CD1c-positive myeloid dendritic cell (primary cell): ENCODE results near the gene TYW1.
A peak's percentile ranks its signal among the peaks of the same experiment; 100 is the strongest.
"Not testable (repeated sequence)": the region's sequence is repeated elsewhere in the genome, so short reads cannot be mapped to it uniquely, and the experiment has no call there.

Source experiments
- DNase-seq: peaks from one replicate; pipeline ENCODE4 v3.0.0-alpha.2; 2016; ENCODE audit errors: extremely low spot score

TYW1 gene

GRCh38 chr7:67189801-67190465 lies 193.3 kb downstream of the TYW1 start:
- DNase-seq: not testable (repeated sequence)

- not testable (repeated sequence) for DNase-seq
These were observed 194.5 kb downstream of the TYW1 start for GRCh38 chr7:67191002-67191720.

DNA sequence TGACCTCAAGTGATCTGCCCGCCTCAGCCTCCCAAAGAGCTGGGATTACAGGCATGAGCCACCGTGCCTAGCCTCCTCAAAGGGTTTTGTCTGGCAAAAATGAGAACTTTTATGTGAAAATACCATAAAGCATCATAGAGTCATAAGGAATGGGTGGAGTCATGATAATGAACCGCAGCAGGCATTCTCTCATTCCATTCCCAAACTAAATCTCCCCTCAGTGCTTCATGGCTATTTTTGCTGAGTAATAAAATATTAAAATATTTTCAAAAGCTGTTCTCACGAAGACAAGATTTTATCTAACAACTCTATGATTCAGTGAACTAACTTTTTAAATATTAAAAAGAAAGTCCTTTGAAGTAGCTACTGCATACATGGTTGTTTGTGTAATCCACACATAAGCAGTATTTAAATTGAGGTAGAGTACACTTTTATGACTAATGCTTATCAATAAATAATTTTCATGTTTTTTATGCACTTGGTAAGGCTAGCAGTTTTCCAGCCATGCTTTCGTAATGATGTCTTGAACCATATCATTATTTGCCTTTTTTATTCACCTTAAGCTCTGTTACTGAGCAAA lies 195.6 kb downstream of the TYW1 start:
- DNase-seq: not testable (repeated sequence)

DNA sequence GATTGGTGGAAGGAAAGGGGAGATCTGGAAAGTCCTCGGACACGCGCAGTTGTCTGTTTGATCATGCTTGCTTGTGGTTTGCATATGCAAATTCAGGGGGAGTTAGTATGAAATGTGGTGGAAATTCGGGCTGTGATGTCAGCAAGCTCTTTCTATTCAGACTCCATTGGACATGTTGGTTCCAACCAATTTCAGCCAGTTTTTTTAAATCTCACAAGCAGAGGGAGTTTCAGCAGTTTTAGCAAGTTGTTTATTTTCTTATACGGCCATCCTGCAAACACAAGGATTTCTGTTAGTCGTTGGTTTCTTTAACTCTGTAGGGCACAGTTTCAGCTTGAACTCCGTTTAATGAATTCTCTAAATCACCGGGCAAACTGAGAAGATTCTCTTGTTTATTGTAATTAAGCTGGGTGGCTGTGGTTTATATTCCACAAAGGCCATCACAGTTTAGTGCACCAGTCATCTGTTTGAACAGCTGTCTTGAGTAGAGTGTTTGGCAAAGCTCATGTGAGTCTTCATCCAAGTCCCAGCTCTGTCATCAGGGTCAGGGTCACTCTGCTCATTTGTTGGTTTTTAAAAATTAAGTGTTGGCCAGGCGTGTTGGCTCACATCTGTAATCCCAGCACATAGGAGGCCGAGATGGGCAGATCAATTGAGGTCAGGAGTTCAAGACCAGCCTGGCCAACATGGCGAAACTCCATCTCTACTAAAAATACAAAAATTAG lies 196.4 kb downstream of the TYW1 start:
- not testable (repeated sequence) for DNase-seq

- DNase-seq: not testable (repeated sequence)
These were observed 199.5 kb downstream of the TYW1 start for GRCh38 chr7:67196176-67196575.

GRCh38 chr7:67198865-67199526 lies 202.4 kb downstream of the TYW1 start:
- DNase-seq: not testable (repeated sequence)

GRCh38 chr7:67205772-67206171 lies 209.1 kb downstream of the TYW1 start:
- DNase-seq: not testable (repeated sequence)

GRCh38 chr7:67206452-67206851 lies 209.8 kb downstream of the TYW1 start:
- DNase-seq: no peak

GRCh38 chr7:67208656-67209055 lies 212.0 kb downstream of the TYW1 start:
- DNase-seq: not testable (repeated sequence)

DNA sequence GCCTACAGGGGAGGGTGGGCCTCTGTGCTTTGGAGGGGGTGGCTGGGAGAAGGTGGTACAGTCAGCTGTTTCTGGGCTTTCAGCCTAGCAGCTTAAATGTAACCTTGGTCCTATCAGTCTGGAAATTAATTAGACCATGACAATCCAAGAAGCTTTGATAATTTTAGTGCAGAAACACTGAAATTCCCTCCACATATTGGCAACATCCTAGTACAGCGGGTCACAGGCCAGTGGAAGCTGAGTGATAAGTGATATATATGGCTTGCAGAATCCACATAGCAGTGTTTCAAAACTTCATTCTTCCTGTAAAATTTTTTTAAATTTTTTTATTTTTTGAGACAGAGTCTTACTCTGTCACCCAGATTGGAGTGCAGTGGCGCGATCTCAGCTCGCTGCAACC lies 212.6 kb downstream of the TYW1 start:
- no peak for DNase-seq

- DNase-seq: no peak
These were observed 213.9 kb downstream of the TYW1 start for GRCh38 chr7:67210567-67210966.

- DNase-seq: not testable (repeated sequence)
These were observed 215.2 kb downstream of the TYW1 start for GRCh38 chr7:67211650-67212330.

DNA sequence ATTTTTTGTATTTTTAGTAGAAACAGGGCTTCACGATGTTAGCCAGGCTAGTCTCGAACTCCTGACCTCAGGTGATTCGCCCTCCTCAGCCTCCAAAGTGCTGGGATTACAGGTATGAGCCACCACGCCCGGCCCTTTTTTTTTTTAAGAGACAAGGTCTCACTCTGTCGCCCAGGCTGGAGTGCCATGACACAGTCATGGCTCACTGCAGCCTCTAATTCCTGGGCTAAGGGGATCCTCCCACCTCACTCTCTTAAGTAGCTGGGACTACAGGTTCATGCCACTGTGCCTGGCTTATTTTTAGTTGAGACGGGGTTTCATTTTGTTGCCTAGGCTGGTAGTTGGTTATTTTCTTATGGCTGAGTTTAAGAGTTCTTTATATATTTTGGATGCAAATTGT lies 216.4 kb downstream of the TYW1 start:
- DNase-seq: not testable (repeated sequence)

- DNase-seq: not testable (repeated sequence)
These were observed 226.9 kb downstream of the TYW1 start for GRCh38 chr7:67223551-67223950.

DNA sequence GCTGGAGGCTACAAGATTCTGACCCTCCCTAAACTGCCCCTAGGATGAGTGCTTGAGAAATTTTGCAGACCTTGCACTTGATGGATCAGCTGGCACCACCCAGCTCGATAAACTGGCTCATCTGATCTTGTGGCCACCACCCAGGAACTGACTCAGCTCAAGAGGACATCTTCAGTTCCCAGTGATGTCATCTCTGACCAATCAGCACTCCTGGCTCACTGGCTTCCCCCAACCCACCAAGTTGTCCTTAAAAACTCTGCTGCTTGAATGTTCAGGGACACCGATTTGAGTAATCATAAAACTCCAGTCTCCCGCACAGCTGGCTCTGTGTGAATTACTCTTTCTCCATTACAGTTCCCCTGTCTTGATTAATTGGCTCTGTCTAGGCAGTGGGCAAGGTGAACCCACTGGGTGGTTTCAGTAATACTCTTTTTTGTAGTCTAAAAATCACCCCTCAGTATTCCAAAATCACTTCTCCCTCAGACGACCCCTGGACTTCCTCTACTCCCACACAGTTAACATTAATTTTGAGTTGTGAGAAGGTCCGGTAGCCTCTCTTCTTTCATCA lies 229.8 kb downstream of the TYW1 start:
- peak; percentile 21 for DNase-seq

DNA sequence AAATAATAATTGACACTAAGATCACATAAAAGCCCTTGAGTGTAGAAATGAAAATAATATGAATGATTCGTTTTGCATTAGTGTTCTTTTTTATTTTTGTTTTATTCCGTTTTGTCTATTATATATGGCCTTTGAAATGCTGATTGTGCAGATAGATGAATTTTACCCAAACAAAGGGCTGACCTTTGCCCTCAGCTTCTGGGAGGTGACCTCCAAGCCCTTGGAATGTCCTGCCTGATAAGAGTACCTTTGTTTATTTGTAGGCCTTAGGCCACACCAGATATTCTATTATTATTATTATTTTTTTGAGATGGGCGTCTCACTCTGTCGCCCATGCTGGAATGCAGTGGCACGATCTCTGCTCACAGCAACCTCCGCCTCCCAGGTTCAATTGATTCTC lies 230.3 kb downstream of the TYW1 start:
- DNase-seq: not testable (repeated sequence)

DNA sequence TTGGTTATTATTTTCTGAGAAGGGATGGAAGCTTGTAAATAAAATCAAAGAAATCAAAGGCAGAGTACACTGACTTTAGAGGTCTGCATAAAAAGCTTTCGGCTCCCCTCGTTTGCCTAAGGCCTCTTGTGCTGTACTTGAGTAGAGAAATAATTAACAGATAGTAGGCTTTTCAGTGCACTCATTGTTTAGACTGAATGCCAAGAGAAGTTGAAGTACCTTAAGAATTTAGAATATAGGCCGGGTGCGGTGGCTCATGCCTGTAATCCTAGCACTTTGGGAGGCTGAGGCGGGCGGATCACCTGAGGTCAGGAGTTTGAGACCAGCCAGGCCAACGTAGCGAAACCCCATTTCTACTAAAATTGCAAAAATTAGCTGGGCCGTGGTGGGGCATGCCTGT lies 232.4 kb downstream of the TYW1 start:
- not testable (repeated sequence) for DNase-seq

- not testable (repeated sequence) for DNase-seq
These were observed 233.4 kb downstream of the TYW1 start for GRCh38 chr7:67230029-67230428.

DNA sequence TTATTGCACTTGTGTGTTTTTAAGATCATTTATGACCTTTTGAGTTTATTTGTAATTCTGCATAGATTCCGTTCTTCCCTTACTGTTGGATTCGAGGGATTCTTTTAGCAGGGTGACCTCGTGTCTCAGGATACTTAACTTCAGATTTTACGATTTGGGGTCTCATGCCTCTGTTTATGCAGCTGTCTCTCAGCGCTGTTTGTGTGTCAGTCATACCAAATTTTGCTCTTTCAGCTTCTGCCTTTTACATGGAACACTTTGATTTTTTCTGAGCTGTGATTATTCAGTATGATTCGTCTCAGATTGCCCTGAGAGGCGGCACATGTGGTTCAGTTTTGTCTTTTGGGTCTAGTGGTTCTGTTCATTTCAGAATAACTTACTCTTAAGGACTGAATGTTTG lies 236.9 kb downstream of the TYW1 start:
- not testable (repeated sequence) for DNase-seq

- DNase-seq: not testable (repeated sequence)
These were observed 239.6 kb downstream of the TYW1 start for GRCh38 chr7:67236216-67236615.

DNA sequence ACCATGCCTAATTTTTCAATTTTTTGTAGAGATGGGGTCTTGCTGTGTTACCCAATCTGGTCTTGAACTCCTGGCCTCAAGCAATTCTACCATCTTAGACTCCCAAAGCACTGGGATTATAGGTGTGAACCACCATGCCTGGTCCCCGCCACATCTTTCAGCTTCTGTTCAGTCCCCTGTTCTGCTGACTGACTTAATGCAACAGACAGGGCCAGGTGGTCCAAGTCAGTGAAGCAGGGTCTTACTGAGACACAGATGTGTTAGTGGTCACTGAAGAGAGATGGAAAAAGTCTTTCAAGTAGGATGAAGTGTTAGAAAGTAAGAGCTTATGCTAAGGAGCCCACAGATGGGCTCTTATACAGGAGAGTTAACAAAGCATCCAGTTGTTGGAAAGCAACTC lies 246.2 kb downstream of the TYW1 start:
- not testable (repeated sequence) for DNase-seq
